H1 (cell line): ENCODE results near the gene EIF5A2. TPM values are rescaled to one million over a fixed set of nuclear protein-coding genes. Genes with fewer than 3 reads are reported as not detected.

Experiments
- polyA plus RNA-seq, 7 experiments: library from polyadenylated mRNA; depleted of rRNA in 3 of 7; stranded (reverse) in 5 of 7; unstranded in 2 of 7; fragments of >200 nt in 5 of 7; fragments of 200-250 nt in 2 of 7; gene quantifications; 1 replicate in 5 of 7; 2 replicates in 1 of 7; 4 replicates in 1 of 7; pipeline versions ENCODE4 v1.2.1 to v1.2.3, GENCODE V29; 2011 to 2013; ENCODE audit warnings: missing spikeins in 2 of 7, mixed read lengths in 2 of 7
- total RNA-seq: library from RNA; stranded (reverse); fragmentation: NEBNext Ultra II Directional; extraction: Animal tissue kit (Norgen Biotek cat#: 25700); gene quantifications from 2 replicates; pipeline ENCODE4 v1.2.1, GENCODE V29; 2021

The EIF5A2 gene
- total and polyA plus RNA-seq, 2 of the 8 experiments (the other 6 are each of a cell fraction or from before 2014, with no cell fraction given): 1.5 to 15.0 TPM

Other genes starting within 250 kb of the EIF5A2 start
- 271 and 280 TPM in 2 replicates for gene RPL22L1, start 38.4 kb downstream of the EIF5A2 start, total RNA-seq
- gene RPL22L1, start 38.4 kb downstream of the EIF5A2 start, polyA plus RNA-seq (2011; rRNA removed): 40.0 and 99.9 TPM in 2 replicates
- not detected in 2 replicates for gene SLC2A2, start 118.1 kb upstream of the EIF5A2 start, total RNA-seq
- gene SLC2A2, start 118.1 kb upstream of the EIF5A2 start, polyA plus RNA-seq (2011; rRNA removed): not detected in 2 replicates